Upper lobe of left lung (tissue), 4 donors: ENCODE data around the gene ACVR2B.

ENCODE experiments used
- POLR2A ChIP-seq, 4 donors: fragments of 450-650 bp; IDR thresholded peaks; one replicate each; pipeline ENCODE4 v1.5.1; 2016 to 2017; ENCODE audit warnings: antibody characterized with exemption in 4 of 4, mild to moderate bottlenecking in 2 of 4
- TF ChIP-seq, protein P1 (sequence below), 6 experiments: fragments of 450-650 bp in 4 of 6; fragments of 200-600 bp in 2 of 6; sonication (generic) in 2 of 6; IDR thresholded peaks; one replicate each; pipeline ENCODE4 v1.5.1; 2016 to 2019; ENCODE audit warnings: antibody characterized with exemption in 6 of 6

DNA sequence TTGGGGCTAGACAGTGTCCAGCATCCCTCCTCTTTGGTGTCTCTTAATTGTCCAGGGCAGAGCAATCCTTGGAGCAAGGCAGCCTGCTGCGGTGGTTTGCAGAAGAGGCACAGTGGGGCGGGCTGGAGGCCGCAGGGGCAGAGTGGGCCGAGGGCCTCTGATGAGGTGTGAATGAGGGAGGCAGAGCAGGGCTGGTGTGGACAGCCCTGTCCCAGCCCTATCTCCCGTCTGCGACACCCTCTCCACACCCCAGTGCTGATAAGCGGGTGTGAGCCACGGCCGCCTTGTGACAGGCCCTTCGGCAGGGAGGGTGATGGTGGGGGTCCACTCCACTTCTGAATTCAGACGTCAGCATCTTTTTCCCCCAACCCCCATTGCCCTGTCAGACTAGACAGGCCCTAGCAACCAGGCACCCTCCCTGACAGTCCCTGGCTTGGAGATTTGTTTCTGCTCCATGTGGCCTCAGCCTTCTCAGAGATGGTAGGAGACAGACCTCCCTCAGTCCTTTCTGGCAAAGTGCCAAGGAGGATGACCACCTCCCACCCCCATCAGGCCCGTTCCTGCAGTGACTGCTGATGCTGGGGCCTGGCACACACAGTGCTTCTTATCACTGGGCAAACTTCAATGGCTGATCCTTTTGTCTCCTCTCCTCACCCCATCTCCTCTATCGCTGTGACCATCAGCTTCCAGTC is 79.7 kb downstream of the ACVR2B start:
- TF ChIP-seq POLR2A (IDR thresholded peaks at IDR 0.05): no peak
- TF ChIP-seq, protein P1, sequence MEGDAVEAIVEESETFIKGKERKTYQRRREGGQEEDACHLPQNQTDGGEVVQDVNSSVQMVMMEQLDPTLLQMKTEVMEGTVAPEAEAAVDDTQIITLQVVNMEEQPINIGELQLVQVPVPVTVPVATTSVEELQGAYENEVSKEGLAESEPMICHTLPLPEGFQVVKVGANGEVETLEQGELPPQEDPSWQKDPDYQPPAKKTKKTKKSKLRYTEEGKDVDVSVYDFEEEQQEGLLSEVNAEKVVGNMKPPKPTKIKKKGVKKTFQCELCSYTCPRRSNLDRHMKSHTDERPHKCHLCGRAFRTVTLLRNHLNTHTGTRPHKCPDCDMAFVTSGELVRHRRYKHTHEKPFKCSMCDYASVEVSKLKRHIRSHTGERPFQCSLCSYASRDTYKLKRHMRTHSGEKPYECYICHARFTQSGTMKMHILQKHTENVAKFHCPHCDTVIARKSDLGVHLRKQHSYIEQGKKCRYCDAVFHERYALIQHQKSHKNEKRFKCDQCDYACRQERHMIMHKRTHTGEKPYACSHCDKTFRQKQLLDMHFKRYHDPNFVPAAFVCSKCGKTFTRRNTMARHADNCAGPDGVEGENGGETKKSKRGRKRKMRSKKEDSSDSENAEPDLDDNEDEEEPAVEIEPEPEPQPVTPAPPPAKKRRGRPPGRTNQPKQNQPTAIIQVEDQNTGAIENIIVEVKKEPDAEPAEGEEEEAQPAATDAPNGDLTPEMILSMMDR (IDR thresholded peaks at IDR 0.05): no peak
